CD4-positive, alpha-beta T cell (primary cell): ENCODE results near the gene DCTN4. TPM values are rescaled to one million over a fixed set of nuclear protein-coding genes. Genes with fewer than 3 reads are reported as not detected.

Source experiments
- ATAC-seq: fragments of 200-7000 bp; cut with Tn5 transposase; one replicate; pipeline ENCODE4 v1.10.0; 2022; ENCODE audit warnings: mild to moderate bottlenecking; ENCODE audit not compliant: poor library complexity
- CTCF ChIA-PET: fragments of 350-600 bp; sonication (Branson Sonifier 250); formaldehyde crosslinking; loops from one replicate; lab custom pipeline; 2021; ENCODE audit warnings: antibody characterized with exemption, inconsistent platforms; lab: Charles Lee
- POLR2A ChIA-PET: fragments of 350-600 bp; sonication (Branson Sonifier 250); formaldehyde crosslinking; loops from one replicate; lab custom pipeline; 2021; ENCODE audit warnings: antibody characterized with exemption, inconsistent platforms; lab: Charles Lee
- DNase-seq, 14 experiments: peaks; one replicate each; pipeline ENCODE4 v3.0.0-alpha.2; 2013 to 2020; ENCODE audit warnings: mixed read lengths in 2 of 14
- H3K27ac ChIP-seq, 2 donors: one replicate each; pipeline versions ENCODE4 v1.5.1 to v1.7.0; 2013; ENCODE audit warnings: low read length in 2 of 2, low read depth in 1 of 2, mild to moderate bottlenecking in 1 of 2
- H3K27me3 ChIP-seq, 2 experiments: 1 replicate in 1 of 2; 2 replicates in 1 of 2; pipeline versions ENCODE4 v1.6.1 to v1.7.0; 2013; ENCODE audit warnings: low read length in 2 of 2, control low read depth in 1 of 2, mild to moderate bottlenecking in 1 of 2, moderate library complexity in 1 of 2; ENCODE audit not compliant: insufficient read depth in 2 of 2, control insufficient read depth in 1 of 2
- H3K36me3 ChIP-seq: one replicate; pipeline ENCODE4 v1.6.1; 2013; ENCODE audit warnings: low read length, control low read depth; ENCODE audit not compliant: insufficient read depth
- H3K4me1 ChIP-seq: one replicate; pipeline ENCODE4 v1.6.1; 2013; ENCODE audit warnings: low read length, control low read depth; ENCODE audit not compliant: insufficient read depth
- H3K4me3 ChIP-seq: one replicate; pipeline ENCODE4 v1.5.1; 2013; ENCODE audit warnings: mild to moderate bottlenecking, low read length, moderate library complexity
- H3K9me3 ChIP-seq, 2 experiments: 1 replicate in 1 of 2; 2 replicates in 1 of 2; pipeline versions ENCODE4 v1.6.1 to v1.7.0; 2013; ENCODE audit warnings: low read length in 2 of 2, mild to moderate bottlenecking in 2 of 2, control low read depth in 1 of 2, moderate library complexity in 1 of 2; ENCODE audit not compliant: control insufficient read depth in 1 of 2, insufficient read depth in 1 of 2
- H3K27ac Mint-ChIP-seq: one replicate; pipeline ENCODE4 v1.8.0; 2020; ENCODE audit warnings: mixed read lengths
- H3K27me3 Mint-ChIP-seq: one replicate; pipeline ENCODE4 v1.8.0; 2021; ENCODE audit warnings: mixed read lengths
- H3K36me3 Mint-ChIP-seq: one replicate; pipeline ENCODE4 v1.8.0; 2021; ENCODE audit warnings: low read depth, mixed read lengths
- H3K4me1 Mint-ChIP-seq: one replicate; pipeline ENCODE4 v1.8.0; 2021; ENCODE audit warnings: low read depth, mixed read lengths
- H3K4me3 Mint-ChIP-seq: one replicate; pipeline ENCODE4 v1.8.0; 2020; ENCODE audit warnings: mild to moderate bottlenecking, mixed read lengths
- H3K9me3 Mint-ChIP-seq: one replicate; pipeline ENCODE4 v1.8.0; 2020; ENCODE audit warnings: mixed read lengths
- intact Hi-C, 2 experiments: fragments of 100-400 bp; cut with DNase I in 1 of 2; cut with micrococcal nuclease in 1 of 2; formaldehyde crosslinking; loops; one replicate each; pipeline versions ENCODE4 v1.15.1 to v1.9.0; 2023 to 2025; cut with DNase I, micrococcal nuclease
- total RNA-seq, 174 experiments: library from RNA in 2 of 174; stranded (reverse) in 2 of 174; gene quantifications; one replicate each; pipeline ENCODE4 v1.2.3 and lab custom pipeline; 2021 to 2026
- TF ChIP-seq, protein P1 (sequence below): fragments of 200-600 bp; IDR thresholded peaks from one replicate; pipeline ENCODE4 v1.8.0; 2022; ENCODE audit warnings: antibody characterized with exemption, mild to moderate bottlenecking

Gene DCTN4
- total RNA-seq, 2 experiments from 2014 or later, result 81.2 to 84.4 TPM

DNA sequence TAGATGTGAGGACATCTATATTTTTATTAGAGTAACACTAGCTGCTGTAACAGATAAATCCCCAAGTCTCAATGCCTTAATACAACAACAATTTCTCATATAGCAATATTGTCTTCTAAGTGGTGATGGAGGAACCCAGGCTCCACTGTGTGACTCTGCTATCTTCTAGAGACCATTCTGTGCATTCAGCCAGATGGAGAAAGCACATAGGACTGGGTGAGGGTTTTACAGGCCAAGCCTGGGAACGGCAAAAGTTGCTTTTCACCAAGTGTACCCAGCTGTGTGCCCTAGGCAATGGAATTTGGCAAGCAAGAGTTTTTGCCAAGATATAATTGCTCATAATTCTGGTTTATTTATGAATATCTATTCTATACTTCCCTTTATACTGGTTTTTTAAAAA, 69.7 kb downstream of the DCTN4 start:
- Mint-ChIP-seq H3K4me1 (no peaks in the 10 kb centered on the region), H3K36me3 (peaks cover 65% of the 10 kb centered on the region), H3K27ac (no peak overlapping the region), H3K4me3 (no peak overlapping the region), H3K27me3 (no peaks in the 10 kb centered on the region), H3K9me3 (no peaks in the 10 kb centered on the region)
- TF ChIP-seq, protein P1, sequence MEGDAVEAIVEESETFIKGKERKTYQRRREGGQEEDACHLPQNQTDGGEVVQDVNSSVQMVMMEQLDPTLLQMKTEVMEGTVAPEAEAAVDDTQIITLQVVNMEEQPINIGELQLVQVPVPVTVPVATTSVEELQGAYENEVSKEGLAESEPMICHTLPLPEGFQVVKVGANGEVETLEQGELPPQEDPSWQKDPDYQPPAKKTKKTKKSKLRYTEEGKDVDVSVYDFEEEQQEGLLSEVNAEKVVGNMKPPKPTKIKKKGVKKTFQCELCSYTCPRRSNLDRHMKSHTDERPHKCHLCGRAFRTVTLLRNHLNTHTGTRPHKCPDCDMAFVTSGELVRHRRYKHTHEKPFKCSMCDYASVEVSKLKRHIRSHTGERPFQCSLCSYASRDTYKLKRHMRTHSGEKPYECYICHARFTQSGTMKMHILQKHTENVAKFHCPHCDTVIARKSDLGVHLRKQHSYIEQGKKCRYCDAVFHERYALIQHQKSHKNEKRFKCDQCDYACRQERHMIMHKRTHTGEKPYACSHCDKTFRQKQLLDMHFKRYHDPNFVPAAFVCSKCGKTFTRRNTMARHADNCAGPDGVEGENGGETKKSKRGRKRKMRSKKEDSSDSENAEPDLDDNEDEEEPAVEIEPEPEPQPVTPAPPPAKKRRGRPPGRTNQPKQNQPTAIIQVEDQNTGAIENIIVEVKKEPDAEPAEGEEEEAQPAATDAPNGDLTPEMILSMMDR, result no peak
- ChIA-PET POLR2A (no interaction called here), CTCF (no interaction called here)
- no peak for ATAC-seq
- no peak overlapping the region for H3K27ac ChIP-seq
- H3K9me3 ChIP-seq, result no peaks in the 10 kb centered on the region
- H3K4me1 ChIP-seq, result no peaks in the 10 kb centered on the region
- no peaks in the 10 kb centered on the region for H3K27me3 ChIP-seq
- peaks cover 44% of the 10 kb centered on the region for H3K36me3 ChIP-seq
- no peak for DNase-seq
- intact Hi-C loops, result no loop called here
- H3K4me3 ChIP-seq, result no peak overlapping the region

DNA sequence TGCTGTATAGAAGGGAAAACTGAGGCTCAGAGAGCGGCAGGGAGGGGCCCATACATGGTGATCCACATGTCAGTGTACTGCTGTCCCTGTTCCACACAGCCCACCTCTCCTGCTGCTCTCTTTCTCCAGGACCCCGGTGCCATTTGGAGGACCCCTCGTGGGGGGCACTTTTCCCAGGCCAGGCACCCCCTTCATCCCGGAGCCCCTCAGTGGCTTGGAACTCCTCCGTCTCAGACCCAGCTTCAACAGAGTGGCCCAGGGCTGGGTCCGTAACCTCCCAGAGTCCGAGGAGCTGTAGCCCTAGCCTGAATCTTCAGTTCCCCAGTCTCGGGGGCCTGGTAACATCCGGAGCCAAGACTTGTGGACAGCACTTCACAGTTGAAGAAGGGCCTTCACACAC, 82.2 kb downstream of the DCTN4 start:
- POLR2A ChIA-PET, result no interaction called here
- Histone ChIP-seq H3K36me3 (no peaks in the 10 kb centered on the region), H3K27me3 (peaks cover 2 to 4% of the 10 kb centered on the region in 2 experiments), H3K4me3 (no peak overlapping the region), H3K9me3 (no peaks in the 10 kb centered on the region), H3K4me1 (peaks cover 14% of the 10 kb centered on the region), H3K27ac (no peak overlapping the region)
- no peak for ATAC-seq
- H3K4me3 Mint-ChIP-seq, result no peak overlapping the region
- peaks cover 8% of the 10 kb centered on the region for H3K27me3 Mint-ChIP-seq
- H3K4me1 Mint-ChIP-seq, result peaks cover 7% of the 10 kb centered on the region
- TF ChIP-seq, protein P1, result no peak
- CTCF ChIA-PET, result interaction anchor here (0.6 kb wide), 1 partner anchor 16 kb away, joined by 4 read pairs; no protein-coding TSS in a partner anchor
- H3K36me3 Mint-ChIP-seq, result peaks cover 10% of the 10 kb centered on the region
- no peak overlapping the region for H3K27ac Mint-ChIP-seq
- H3K9me3 Mint-ChIP-seq, result no peaks in the 10 kb centered on the region
- intact Hi-C loops, result no loop called here
- DNase-seq, result no peak

DNA sequence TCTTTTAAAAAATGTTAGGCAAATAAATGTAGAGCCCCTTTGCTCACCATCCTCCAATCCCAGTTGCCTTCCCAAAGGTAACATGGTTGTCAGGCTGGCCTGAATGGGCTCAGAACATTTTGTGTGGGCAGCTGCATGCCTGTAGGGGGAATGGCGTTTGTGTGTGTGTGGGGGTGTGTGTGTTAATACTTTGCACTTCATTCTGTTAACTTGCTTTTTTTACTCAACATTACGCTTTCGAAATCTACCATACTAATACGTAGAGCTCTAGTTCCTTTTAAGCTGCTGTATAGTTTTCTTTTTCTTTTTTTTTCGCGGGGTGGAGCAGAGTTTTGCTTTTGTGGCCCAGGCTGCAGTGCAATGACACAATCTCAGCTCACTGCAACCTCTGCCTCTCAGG, 83.7 kb downstream of the DCTN4 start:
- ChIA-PET POLR2A (no interaction called here), CTCF (no interaction called here)
- H3K9me3 Mint-ChIP-seq, result no peaks in the 10 kb centered on the region
- H3K27me3 Mint-ChIP-seq, result peaks cover 22% of the 10 kb centered on the region
- intact Hi-C loops, result no loop called here
- H3K4me1 ChIP-seq, result peaks cover 18% of the 10 kb centered on the region
- ATAC-seq (no peak), DNase-seq (no peak)
- H3K27ac Mint-ChIP-seq, result no peak overlapping the region
- no peak overlapping the region for H3K4me3 ChIP-seq
- no peaks in the 10 kb centered on the region for H3K9me3 ChIP-seq
- no peaks in the 10 kb centered on the region for H3K36me3 ChIP-seq
- peaks cover 14 to 18% of the 10 kb centered on the region in 2 experiments for H3K27me3 ChIP-seq
- H3K27ac ChIP-seq, result no peak overlapping the region
- peaks cover 3% of the 10 kb centered on the region for H3K36me3 Mint-ChIP-seq
- H3K4me1 Mint-ChIP-seq, result peaks cover 14% of the 10 kb centered on the region
- H3K4me3 Mint-ChIP-seq, result no peak overlapping the region
- TF ChIP-seq, protein P1, result no peak
